Neuronal stem cell (in vitro differentiated cells): ENCODE measurements around the gene ZNF699.

ENCODE experiments used
- DNase-seq: peaks from one replicate; pipeline ENCODE4 v3.0.0-alpha.2; 2013; ENCODE audit warnings: low spot score
- H2AFZ ChIP-seq: one replicate; pipeline ENCODE4 v1.6.1; 2013; ENCODE audit warnings: mild to moderate bottlenecking, low read length, inconsistent platforms
- H2AK5ac ChIP-seq: 2 replicates; pipeline ENCODE4 v1.6.1; 2013; ENCODE audit warnings: low read depth, mild to moderate bottlenecking, inconsistent platforms, low read length, moderate library complexity, mixed read lengths
- H2BK120ac ChIP-seq: 2 replicates; pipeline ENCODE4 v1.6.1; 2013; ENCODE audit warnings: low read depth, mild to moderate bottlenecking, inconsistent platforms, low read length, moderate library complexity, mixed read lengths
- H2BK12ac ChIP-seq: one replicate; pipeline ENCODE4 v1.6.1; 2013; ENCODE audit warnings: low read length, inconsistent platforms
- H2BK15ac ChIP-seq: 2 replicates; pipeline ENCODE4 v1.6.1; 2013; ENCODE audit warnings: mild to moderate bottlenecking, low read length, inconsistent platforms, mixed read lengths
- H2BK5ac ChIP-seq: one replicate; pipeline ENCODE4 v1.6.1; 2013; ENCODE audit warnings: inconsistent platforms, mild to moderate bottlenecking, low read length, moderate library complexity
- H3K14ac ChIP-seq: one replicate; pipeline ENCODE4 v1.6.1; 2013; ENCODE audit warnings: low read length, inconsistent platforms
- H3K18ac ChIP-seq: 2 replicates; pipeline ENCODE4 v1.6.1; 2013; ENCODE audit warnings: low read length, inconsistent platforms
- H3K23ac ChIP-seq: 2 replicates; pipeline ENCODE4 v1.6.1; 2013; ENCODE audit warnings: low read depth, mild to moderate bottlenecking, mixed read lengths, low read length, inconsistent platforms; ENCODE audit not compliant: poor library complexity
- H3K27ac ChIP-seq: replicated peaks from 3 replicates; pipeline ENCODE4 v1.5.1; 2013; ENCODE audit warnings: low read length, inconsistent platforms
- H3K27me3 ChIP-seq, 3 experiments: 2 replicates each; pipeline ENCODE4 v1.6.1; 2013; ENCODE audit warnings: low read length in 3 of 3, mild to moderate bottlenecking in 2 of 3, inconsistent platforms in 1 of 3, low read depth in 1 of 3, mixed read lengths in 1 of 3, moderate library complexity in 1 of 3; ENCODE audit not compliant: control insufficient read depth in 3 of 3, insufficient read depth in 3 of 3
- H3K36me3 ChIP-seq, 2 donors: replicated peaks in 1 of 2; 2 replicates each; pipeline ENCODE4 v1.6.1; 2013; ENCODE audit warnings: low read length in 2 of 2; ENCODE audit not compliant: control insufficient read depth in 2 of 2, insufficient read depth in 2 of 2
- H3K4ac ChIP-seq: 2 replicates; pipeline ENCODE4 v1.6.1; 2013; ENCODE audit warnings: inconsistent platforms, mild to moderate bottlenecking, low read length, moderate library complexity
- H3K4me1 ChIP-seq, 2 donors: 1 replicate in 1 of 2; 2 replicates in 1 of 2; pipeline ENCODE4 v1.6.1; 2013; ENCODE audit warnings: low read length in 2 of 2, low read depth in 1 of 2; ENCODE audit not compliant: control insufficient read depth in 2 of 2, insufficient read depth in 1 of 2
- H3K4me2 ChIP-seq: one replicate; pipeline ENCODE4 v1.6.1; 2013; ENCODE audit warnings: mild to moderate bottlenecking, low read length, inconsistent platforms; ENCODE audit not compliant: insufficient read depth, poor library complexity, severe bottlenecking
- H3K4me3 ChIP-seq, 2 donors: 2 replicates each; pipeline ENCODE4 v1.5.1; 2013; ENCODE audit warnings: low read length in 2 of 2, mild to moderate bottlenecking in 2 of 2, inconsistent platforms in 1 of 2, moderate library complexity in 1 of 2
- H3K79me1 ChIP-seq: one replicate; pipeline ENCODE4 v1.6.1; 2013; ENCODE audit warnings: low read depth, mild to moderate bottlenecking, inconsistent platforms, low read length, moderate library complexity
- H3K9ac ChIP-seq: one replicate; pipeline ENCODE4 v1.6.1; 2013; ENCODE audit warnings: mild to moderate bottlenecking, low read depth, low read length, inconsistent platforms; ENCODE audit not compliant: poor library complexity
- H3K9me3 ChIP-seq, 2 donors: replicated peaks in 1 of 2; 2 replicates each; pipeline versions ENCODE3 to v1.6.1; 2013; ENCODE audit warnings: low read length in 2 of 2, mild to moderate bottlenecking in 2 of 2, inconsistent platforms in 1 of 2, low read depth in 1 of 2, mixed read lengths in 1 of 2, moderate library complexity in 1 of 2; ENCODE audit not compliant: control insufficient read depth in 2 of 2, insufficient read depth in 1 of 2
- H4K8ac ChIP-seq: one replicate; pipeline ENCODE4 v1.6.1; 2013; ENCODE audit warnings: low read depth, mild to moderate bottlenecking, inconsistent platforms, low read length, moderate library complexity
- H4K91ac ChIP-seq: one replicate; pipeline ENCODE4 v1.6.1; 2013; ENCODE audit warnings: low read length, low read depth, mild to moderate bottlenecking, inconsistent platforms; ENCODE audit not compliant: poor library complexity
- WGBS, 2 donors: extraction: QIAGEN DNeasy Blood & Tissue Kit; methylation state at CpG; one replicate each; pipeline ENCODE4 v1.1.7; 2013; ENCODE audit warnings: missing lambda C conversion rate in 2 of 2, mixed read lengths in 1 of 2; ENCODE audit not compliant: insufficient read length in 2 of 2, insufficient replicate concordance in 1 of 2; ENCODE audit errors: extremely low coverage in 2 of 2; 5-methylcytosine and 5-hydroxymethylcytosine counted together

The ZNF699 gene

GRCh38 chr19:9348671-9349070 lies 39.0 kb upstream of the ZNF699 start:
- Histone ChIP-seq H3K14ac (no peak overlapping the region), H2BK5ac (no peak overlapping the region), H3K4me3 (no peak overlapping the region), H3K4ac (no peak overlapping the region), H3K4me1 (no peaks in the 10 kb centered on the region), H2BK120ac (no peak overlapping the region), H4K91ac (no peak overlapping the region), H3K4me2 (no peak overlapping the region), H2BK15ac (no peak overlapping the region), H2AK5ac (no peak overlapping the region), H3K36me3 (peaks cover 3 to 13% of the 10 kb centered on the region in 2 donors), H3K9ac (no peak overlapping the region), H3K9me3 (peaks cover 22 to 68% of the 10 kb centered on the region in 2 donors), H3K23ac (no peak overlapping the region), H3K27ac (no peak overlapping the region), H3K18ac (no peak overlapping the region), H3K27me3 (no peaks in the 10 kb centered on the region), H2BK12ac (no peak overlapping the region), H3K79me1 (no peaks in the 10 kb centered on the region), H2AFZ (no peak overlapping the region), H4K8ac (no peak overlapping the region)
- DNase-seq, result no peak
- WGBS, 2 donors, result no CpG with 5 or more reads among the region's 22 CpGs

- Histone ChIP-seq H3K23ac (no peak overlapping the region), H3K14ac (no peak overlapping the region), H4K91ac (no peak overlapping the region), H3K4ac (no peak overlapping the region), H3K9ac (no peak overlapping the region), H3K27ac (no peak overlapping the region), H4K8ac (no peak overlapping the region), H2AK5ac (no peak overlapping the region), H2BK15ac (no peak overlapping the region), H2BK12ac (no peak overlapping the region), H2BK5ac (no peak overlapping the region), H3K36me3 (peaks cover 7 to 15% of the 10 kb centered on the region in 2 donors), H3K4me3 (no peak overlapping the region), H2BK120ac (no peak overlapping the region), H3K9me3 (peaks cover 26 to 72% of the 10 kb centered on the region in 2 donors), H3K18ac (no peak overlapping the region), H2AFZ (no peak overlapping the region), H3K4me2 (no peak overlapping the region), H3K79me1 (no peaks in the 10 kb centered on the region), H3K27me3 (no peaks in the 10 kb centered on the region), H3K4me1 (no peaks in the 10 kb centered on the region)
- no peak for DNase-seq
- WGBS, 2 donors, result no CpG with 5 or more reads among the region's 3 CpGs
These were observed 38.6 kb upstream of the ZNF699 start for GRCh38 chr19:9348253-9348652.

GRCh38 chr19:9345005-9345404 lies 35.4 kb upstream of the ZNF699 start:
- no peak for DNase-seq
- Histone ChIP-seq H3K27ac (no peak overlapping the region), H3K27me3 (no peaks in the 10 kb centered on the region), H2BK120ac (no peak overlapping the region), H3K9me3 (peaks cover 38 to 78% of the 10 kb centered on the region in 2 donors), H3K79me1 (no peaks in the 10 kb centered on the region), H3K9ac (no peak overlapping the region), H3K18ac (no peak overlapping the region), H4K8ac (no peak overlapping the region), H2AFZ (no peak overlapping the region), H4K91ac (no peak overlapping the region), H3K4ac (no peak overlapping the region), H2AK5ac (no peak overlapping the region), H3K14ac (no peak overlapping the region), H2BK15ac (no peak overlapping the region), H3K36me3 (peaks cover 29 to 34% of the 10 kb centered on the region in 2 donors), H3K4me1 (no peaks in the 10 kb centered on the region), H3K4me2 (no peak overlapping the region), H3K4me3 (no peak overlapping the region), H3K23ac (no peak overlapping the region), H2BK5ac (no peak overlapping the region), H2BK12ac (no peak overlapping the region)
- no CpG with 5 or more reads among the region's 2 CpGs for WGBS, 2 donors

GRCh38 chr19:9342610-9343304 lies 33.1 kb upstream of the ZNF699 start:
- no peak for DNase-seq
- Histone ChIP-seq H3K4me3 (no peak overlapping the region), H4K91ac (no peak overlapping the region), H2BK120ac (no peak overlapping the region), H2AFZ (no peak overlapping the region), H3K14ac (no peak overlapping the region), H3K79me1 (peaks cover 2% of the 10 kb centered on the region), H3K4me2 (no peak overlapping the region), H3K9me3 (peaks cover 43 to 80% of the 10 kb centered on the region in 2 donors), H2BK15ac (no peak overlapping the region), H2AK5ac (no peak overlapping the region), H3K9ac (no peak overlapping the region), H3K23ac (no peak overlapping the region), H3K27ac (no peak overlapping the region), H3K36me3 (peaks cover 32 to 48% of the 10 kb centered on the region in 2 donors), H3K4ac (no peak overlapping the region), H2BK5ac (no peak overlapping the region), H3K4me1 (no peaks in the 10 kb centered on the region), H3K18ac (no peak overlapping the region), H2BK12ac (no peak overlapping the region), H3K27me3 (no peaks in the 10 kb centered on the region), H4K8ac (no peak overlapping the region)
- WGBS, 2 donors, result no CpG with 5 or more reads among the region's 6 CpGs
